DMS114 treated with DMSO at 0.1 percent for 48 hours (cell line): Measurements from ENCODE around the gene TRAP1.

Source experiments
- DNase-seq: peaks from one replicate; lab custom pipeline; 2025; ENCODE audit not compliant: unreplicated experiment; lab: John Stamatoyannopoulos, UW

The TRAP1 gene

GRCh38 chr16:3717235-3718018 is at the start of gene TRAP1:
TSS of gene TRAP1 (minus strand) at chr16:3717524. CDS start at chr16:3717508, 16 bp downstream.
- peak; percentile 57 for DNase-seq

- DNase-seq, result no peak
Observed at GRCh38 chr16:3766177-3766576, 48.9 kb upstream of the TRAP1 start.

- no peak for DNase-seq
Observed at GRCh38 chr16:3764409-3764808, 47.1 kb upstream of the TRAP1 start.

- no peak for DNase-seq
Observed at GRCh38 chr16:3762107-3762750, 44.9 kb upstream of the TRAP1 start.

GRCh38 chr16:3761375-3762106 is 44.2 kb upstream of the TRAP1 start:
- no peak for DNase-seq

GRCh38 chr16:3760518-3760917 is 43.2 kb upstream of the TRAP1 start:
- DNase-seq, result no peak

- DNase-seq, result no peak
Observed at GRCh38 chr16:3759736-3760135, 42.4 kb upstream of the TRAP1 start.

GRCh38 chr16:3756113-3756512 is 38.8 kb upstream of the TRAP1 start:
- no peak for DNase-seq

GRCh38 chr16:3755249-3755648 is 37.9 kb upstream of the TRAP1 start:
- DNase-seq, result no peak

- no peak for DNase-seq
Observed at GRCh38 chr16:3754772-3755171, 37.4 kb upstream of the TRAP1 start.

- DNase-seq, result no peak
Observed at GRCh38 chr16:3754081-3754703, 36.9 kb upstream of the TRAP1 start.

- no peak for DNase-seq
Observed at GRCh38 chr16:3752984-3753383, 35.7 kb upstream of the TRAP1 start.

- DNase-seq, result no peak
Observed at GRCh38 chr16:3751878-3752277, 34.6 kb upstream of the TRAP1 start.

- no peak for DNase-seq
Observed at GRCh38 chr16:3748307-3748706, 31.0 kb upstream of the TRAP1 start.

GRCh38 chr16:3745751-3746355 is 28.5 kb upstream of the TRAP1 start:
- DNase-seq, result no peak

GRCh38 chr16:3744018-3744417 is 26.7 kb upstream of the TRAP1 start:
- no peak for DNase-seq

GRCh38 chr16:3740934-3741333 is 23.6 kb upstream of the TRAP1 start:
- no peak for DNase-seq

- DNase-seq, result no peak
Observed at GRCh38 chr16:3740186-3740585, 22.9 kb upstream of the TRAP1 start.

- no peak for DNase-seq
Observed at GRCh38 chr16:3739636-3740035, 22.3 kb upstream of the TRAP1 start.

- DNase-seq, result no peak
Observed at GRCh38 chr16:3738541-3738940, 21.2 kb upstream of the TRAP1 start.

GRCh38 chr16:3738128-3738527 is 20.8 kb upstream of the TRAP1 start:
- no peak for DNase-seq
